NCI-H345 (cell line): ENCODE results near the gene AKAP1.
A peak's percentile ranks its signal among the peaks of the same experiment; 100 is the strongest.

Source experiments
- DNase-seq: peaks from one replicate; lab custom pipeline; 2025; lab: John Stamatoyannopoulos, UW

Gene AKAP1

DNA sequence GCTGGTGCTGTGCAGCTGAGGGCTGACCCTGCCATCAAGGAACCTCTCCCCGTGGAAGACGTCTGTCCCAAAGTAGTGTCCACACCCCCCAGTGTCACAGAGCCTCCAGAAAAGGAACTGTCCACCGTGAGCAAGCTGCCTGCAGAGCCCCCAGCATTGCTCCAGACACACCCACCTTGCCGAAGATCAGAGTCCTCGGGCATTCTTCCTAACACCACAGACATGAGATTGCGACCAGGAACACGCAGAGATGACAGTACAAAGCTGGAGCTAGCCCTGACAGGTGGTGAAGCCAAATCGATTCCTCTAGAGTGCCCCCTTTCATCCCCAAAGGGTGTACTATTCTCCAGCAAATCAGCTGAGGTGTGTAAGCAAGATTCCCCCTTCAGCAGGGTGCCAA is 20.5 kb downstream of the AKAP1 start:
- DNase-seq = no peak

DNA sequence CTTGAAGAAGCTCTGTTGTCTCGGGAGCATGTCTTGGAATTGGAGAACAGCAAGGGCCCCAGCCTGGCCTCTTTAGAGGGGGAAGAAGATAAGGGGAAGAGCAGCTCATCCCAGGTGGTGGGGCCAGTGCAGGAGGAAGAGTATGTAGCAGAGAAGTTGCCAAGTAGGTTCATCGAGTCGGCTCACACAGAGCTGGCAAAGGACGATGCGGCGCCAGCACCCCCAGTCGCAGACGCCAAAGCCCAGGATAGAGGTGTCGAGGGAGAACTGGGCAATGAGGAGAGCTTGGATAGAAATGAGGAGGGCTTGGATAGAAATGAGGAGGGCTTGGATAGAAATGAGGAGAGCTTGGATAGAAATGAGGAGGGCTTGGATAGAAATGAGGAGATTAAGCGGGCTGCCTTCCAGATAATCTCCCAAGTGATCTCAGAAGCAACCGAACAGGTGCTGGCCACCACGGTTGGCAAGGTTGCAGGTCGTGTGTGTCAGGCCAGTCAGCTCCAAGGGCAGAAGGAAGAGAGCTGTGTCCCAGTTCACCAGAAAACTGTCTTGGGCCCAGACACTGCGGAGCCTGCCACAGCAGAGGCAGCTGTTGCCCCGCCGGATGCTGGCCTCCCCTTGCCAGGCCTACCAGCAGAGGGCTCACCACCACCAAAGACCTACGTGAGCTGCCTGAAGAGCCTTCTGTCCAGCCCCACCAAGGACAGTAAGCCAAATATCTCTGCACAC is 21.2 kb downstream of the AKAP1 start:
- DNase-seq = no peak

DNA sequence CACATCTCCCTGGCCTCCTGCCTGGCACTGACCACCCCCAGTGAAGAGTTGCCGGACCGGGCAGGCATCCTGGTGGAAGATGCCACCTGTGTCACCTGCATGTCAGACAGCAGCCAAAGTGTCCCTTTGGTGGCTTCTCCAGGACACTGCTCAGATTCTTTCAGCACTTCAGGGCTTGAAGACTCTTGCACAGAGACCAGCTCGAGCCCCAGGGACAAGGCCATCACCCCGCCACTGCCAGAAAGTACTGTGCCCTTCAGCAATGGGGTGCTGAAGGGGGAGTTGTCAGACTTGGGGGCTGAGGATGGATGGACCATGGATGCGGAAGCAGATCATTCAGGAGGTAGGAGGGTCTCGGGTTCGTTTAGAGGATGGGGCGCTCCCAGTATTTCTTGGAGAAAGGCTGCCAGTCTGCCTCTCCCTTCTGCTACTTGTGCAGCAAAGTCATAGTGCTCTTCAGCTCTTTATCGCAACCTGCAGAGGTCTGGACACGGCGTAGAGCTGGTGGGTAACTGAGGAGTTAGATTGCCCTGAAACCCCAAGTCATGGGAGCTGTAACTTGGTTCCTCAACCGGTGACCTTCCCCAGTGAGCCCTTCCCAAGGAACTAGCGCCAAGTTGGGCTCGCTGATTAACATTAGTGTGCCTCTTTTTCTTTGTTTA is 21.9 kb downstream of the AKAP1 start:
- no peak for DNase-seq

DNA sequence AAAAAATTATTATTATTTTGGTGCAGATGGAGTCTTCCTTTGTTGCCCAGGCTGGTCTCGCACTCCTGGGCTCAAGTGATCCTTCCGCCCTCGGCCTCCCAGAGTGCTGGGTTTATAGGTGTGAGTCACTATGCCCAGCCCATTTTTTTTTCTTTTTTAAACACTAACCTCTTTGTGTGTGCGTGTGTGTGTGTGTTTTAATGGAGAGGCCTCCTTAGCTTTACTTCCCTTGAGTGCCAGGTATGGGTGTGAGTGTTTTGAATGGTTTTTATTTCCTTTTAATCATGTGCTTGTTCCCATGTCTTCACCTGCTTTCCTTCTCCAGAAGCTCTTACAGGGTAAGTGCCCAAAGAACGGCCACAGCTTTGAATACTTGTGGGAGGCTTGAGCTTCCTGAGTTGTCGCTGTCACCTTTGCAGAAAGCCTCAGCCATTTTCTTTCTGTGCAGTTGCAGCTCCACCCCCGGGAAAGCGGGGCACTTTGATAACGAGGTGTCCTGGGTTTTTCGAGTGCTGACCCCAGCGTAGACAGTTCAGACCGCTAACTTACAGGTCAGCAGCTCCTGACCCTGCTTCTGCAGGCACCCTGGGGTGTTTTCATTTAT is 22.6 kb downstream of the AKAP1 start:
- peak; percentile 42 for DNase-seq

DNA sequence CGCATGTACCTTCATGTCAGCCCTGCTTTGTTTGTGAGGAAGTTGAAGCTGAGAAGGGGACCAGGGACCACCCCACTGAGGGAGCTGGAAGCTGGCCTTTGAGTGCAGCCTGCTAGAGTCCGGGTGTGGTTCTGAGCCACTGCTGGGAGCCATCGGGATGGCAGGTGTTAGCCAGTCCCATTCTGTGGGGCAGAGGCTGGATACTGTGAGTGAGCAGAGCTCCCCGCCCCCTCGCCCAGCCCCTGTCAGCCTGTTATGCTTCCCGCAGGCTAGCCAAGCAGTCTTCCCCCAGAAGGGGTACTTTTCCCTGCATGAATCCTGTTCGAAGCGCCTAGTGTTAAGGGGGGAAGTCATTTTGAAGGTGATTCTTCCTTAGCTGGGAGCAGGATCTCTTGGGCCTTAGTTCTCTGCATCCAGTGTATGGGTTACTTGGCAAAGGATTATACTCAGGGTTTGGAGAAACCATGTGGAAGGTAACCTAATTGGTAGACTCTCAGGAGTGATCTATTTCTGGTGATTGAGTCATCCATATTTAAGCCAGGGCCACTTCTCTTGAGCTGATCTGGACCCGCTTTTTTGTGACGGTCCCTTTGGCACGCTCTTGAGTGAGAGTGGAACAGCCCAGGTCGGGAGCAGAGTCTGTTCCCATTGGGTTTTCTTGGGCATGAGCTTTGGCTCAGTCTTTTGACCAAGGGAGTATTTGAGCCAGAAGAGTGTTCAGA is 23.8 kb downstream of the AKAP1 start:
- peak; percentile 21 for DNase-seq

DNA sequence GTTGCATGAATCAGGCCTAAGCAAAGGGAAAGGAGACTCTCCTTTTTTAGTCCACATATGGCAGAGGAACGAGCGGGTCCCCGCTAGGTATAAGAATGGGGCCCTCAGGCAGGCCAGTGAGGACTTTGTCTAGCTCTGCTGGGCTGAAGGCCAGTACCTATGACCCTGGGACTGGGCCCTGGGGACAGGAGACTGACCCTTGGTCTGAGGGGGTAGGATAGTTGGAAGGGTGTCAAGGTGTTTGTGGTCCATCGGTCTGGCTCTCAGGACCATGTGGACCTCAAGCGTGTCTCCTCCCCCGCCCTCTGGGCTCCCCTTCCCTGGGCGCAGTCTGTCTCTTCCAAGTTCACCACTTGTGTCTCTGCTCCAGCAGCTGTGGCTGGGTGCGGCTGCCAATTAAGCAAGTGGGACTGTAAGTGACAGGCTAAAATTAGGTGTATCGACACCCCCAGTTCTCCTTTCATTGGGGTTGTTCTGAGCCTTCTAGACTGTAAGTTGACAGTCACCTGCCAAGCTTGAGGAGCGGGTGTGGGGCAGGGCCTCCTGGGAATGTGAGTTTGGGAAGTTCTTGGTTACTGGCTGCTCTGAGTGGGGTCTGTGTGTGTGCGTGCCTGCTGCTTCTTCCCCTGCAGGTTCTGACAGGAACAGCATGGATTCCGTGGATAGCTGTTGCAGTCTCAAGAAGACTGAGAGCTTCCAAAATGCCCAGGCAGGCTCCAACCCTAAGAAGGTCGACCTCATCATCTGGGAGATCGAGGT is 24.5 kb downstream of the AKAP1 start:
- no peak for DNase-seq

DNA sequence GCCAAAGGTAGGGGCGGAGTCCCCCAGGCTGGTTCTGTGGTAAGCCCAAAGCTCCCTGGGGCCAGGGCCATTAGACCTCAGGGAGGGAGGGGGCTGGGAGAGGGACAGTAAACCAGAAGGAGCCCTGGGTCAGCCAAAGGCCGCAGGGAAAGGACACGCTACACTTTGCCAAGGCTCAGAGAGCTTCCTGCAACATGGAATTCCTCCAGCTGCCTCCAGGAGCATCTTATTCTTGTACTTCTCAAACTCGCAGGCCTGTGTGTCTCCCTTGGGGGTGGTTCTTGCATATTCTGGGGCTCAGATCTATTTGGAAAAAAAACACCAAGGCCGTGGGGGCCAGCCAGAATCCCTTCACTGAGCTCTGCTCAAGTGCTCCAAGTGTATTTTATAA is 25.1 kb downstream of the AKAP1 start:
- no peak for DNase-seq

DNA sequence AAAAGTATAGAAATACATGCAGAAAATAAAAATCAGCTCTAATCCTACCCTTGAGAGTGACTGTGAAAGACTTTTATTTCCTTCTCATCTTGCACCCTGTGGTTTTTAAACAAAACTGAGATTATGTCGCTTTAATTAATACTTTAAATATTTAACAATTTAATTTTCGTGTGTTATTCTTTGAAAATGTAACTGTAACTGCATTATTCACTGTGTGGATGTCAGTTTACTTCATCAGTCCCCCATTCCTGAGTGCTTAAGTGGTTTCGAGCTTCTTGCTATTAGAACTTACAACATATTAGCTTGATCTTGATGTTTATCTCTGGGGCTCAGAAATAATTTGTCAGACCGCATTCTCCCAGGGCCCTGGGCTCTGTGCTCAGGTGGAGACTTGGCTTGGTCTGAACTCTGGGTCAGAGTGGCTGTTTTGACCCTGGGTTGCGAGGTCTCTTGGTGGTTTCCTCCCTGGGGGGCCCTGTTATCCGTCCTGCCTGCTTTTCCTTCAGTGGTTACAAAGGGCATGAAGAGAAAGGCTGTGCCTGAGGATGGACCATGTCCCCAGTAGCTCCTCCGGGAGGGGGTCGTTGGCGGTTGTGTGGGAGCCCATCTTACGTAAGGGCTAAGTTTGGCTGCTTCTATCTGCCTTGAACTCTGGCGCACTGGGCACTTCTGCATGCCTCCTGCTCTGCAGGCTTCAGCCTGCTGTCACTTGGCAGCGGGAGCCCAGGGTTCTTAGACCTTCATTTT is 25.7 kb downstream of the AKAP1 start:
- no peak for DNase-seq

DNA sequence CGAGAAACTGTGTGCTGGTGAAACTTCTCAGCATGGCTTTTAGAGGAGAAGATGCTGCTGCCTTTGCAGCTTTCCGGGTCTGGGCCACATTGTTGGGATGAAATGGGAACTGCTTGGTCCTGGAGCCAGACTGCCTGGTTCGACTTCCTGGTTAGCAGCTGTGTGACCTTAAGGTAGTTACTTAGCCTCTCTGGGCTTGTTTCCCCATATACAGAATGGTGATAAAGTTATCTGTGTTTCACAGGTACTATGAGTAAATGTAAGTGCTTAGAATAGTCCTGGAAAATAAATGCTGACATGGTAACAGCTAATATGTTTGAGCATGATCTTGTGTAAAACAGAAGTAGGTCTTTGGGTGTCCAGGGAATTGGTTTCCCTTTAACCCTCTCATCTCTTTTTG is 26.3 kb downstream of the AKAP1 start:
- no peak for DNase-seq

DNA sequence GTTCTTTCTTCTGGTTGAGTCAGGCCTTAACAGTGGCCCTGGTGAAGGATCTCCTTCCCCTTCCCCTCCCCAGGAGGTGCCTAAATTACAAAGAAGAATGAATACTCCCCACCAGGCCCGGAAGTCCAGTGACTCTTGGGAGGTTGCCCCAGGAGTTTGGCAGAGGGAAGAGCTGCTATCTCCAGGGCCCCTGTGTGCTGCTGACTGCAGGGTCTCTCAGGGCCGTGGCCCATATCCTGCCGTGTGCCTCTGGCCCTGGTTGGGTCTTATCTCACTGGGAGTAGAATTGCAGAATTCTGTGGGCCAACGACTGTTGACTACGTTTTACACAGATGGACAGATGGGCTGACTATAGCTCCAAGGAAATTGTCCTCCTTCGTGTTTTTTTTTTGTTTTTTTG is 28.0 kb downstream of the AKAP1 start:
- no peak for DNase-seq

DNA sequence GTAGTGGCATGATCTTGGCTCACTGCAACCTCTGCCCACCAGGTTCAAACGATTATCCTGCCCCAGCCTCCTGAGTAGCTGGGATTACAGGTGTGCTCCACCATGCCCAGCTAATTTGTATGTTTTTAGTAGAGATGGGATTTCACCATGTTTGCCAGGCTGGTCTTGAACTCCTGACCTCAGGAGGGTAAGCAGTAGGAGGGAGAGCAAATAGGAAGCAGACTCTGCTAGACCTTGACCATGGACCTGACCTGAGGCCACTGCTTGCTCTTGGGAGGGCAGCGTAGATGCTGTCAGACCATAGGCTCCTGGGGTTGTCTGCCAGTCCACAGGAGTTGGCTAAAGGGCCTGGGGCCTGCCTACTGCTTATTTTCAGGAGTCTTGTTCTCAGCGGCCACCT is 28.6 kb downstream of the AKAP1 start:
- no peak for DNase-seq

DNA sequence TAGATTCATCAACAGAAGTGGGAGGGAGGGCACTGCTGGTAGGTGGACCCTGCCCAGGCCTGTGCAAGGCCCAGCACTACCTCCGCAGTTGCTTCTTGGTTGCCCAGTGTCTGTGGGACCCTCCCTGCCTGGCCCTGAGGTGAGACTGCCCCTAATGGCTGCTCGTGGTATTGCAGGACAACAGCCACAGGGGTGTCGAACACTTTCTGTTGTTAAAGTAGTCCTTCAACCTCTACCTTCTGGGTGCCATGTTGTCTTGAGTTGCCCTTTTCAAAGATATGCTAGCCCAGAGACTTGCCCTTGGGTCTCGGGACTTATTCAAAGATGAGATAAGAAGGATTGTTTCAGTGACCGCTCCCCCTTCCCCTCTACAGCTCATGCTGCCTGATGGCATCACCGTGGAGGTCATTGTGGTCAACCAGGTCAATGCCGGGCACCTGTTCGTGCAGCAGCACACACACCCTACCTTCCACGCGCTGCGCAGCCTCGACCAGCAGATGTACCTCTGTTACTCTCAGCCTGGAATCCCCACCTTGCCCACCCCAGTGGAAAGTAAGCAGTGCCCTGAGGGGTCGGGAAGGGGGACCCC is 29.1 kb downstream of the AKAP1 start:
- peak; percentile 47 for DNase-seq

DNA sequence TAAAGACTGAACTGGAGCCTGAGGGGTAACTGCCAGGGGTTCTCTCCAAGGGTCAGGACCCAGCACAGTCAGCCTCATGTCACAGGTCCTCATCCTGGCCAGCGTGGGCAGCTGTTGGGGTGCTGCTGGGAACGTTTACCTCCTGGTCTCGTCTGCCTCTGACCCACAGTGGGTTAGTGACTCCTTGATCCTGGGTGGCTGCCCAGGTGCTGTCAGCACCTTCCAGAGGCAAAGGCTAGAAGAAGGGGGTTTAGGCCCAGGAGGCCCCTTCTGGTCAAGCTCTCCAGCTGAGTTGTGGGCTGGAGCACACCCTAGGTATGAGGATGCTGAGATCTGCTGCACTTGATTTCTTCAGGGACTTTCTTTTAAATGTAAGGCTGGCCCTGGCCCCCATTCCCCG is 30.3 kb downstream of the AKAP1 start:
- no peak for DNase-seq

DNA sequence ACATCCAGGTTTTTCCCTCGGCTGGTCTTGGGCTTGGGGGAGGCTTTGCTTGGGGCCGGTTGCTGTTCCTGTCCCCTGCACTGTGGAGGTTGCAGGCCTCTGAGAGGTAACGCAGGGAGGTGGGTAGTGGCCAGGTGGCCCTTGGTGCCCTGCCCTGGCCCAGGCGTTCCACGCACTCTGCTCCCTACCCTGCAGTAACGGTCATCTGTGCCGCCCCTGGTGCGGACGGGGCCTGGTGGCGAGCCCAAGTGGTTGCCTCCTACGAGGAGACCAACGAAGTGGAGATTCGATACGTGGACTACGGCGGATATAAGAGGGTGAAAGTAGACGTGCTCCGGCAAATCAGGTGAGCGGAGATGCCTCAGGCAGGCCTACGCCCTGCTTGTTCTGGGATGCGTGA is 30.9 kb downstream of the AKAP1 start:
- DNase-seq = no peak

DNA sequence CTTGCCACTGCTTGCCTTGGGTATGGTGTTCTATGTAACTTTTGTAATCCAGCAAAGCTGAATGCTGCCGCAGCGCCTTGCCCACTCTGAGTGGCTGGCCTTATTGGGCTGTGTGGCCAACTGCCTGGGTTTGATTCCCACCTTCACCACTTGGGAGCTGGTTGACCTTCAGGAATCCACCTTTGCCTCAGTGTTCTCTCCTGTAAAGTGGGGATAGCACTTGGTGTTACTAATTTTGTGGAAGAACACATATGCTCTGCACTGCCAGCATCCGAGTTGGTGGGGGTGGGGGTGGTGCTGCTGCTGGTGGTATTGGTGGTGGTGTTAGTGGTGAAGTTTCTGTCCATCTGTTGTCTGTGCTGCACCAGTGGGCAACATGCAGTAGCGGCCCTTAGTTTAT is 32.8 kb downstream of the AKAP1 start:
- DNase-seq = no peak

DNA sequence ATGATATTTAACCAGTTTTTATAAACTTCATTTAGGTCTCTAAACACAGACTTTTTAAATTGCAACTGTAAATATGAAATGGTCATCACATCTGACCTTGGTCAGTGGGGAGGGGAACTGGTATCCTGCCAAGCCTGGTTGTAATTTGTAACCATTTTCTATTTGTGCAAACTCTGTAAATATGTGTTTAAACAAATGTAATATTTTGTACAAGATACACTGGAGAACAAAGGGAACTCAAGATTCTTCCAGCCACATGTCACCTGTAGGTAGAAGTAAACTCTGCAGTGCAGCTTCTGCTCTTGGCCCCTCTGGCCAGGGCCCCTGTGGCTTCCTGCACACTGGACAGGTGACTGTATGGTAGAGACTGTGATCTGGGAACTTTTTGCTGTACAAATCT is 35.8 kb downstream of the AKAP1 start:
- no peak for DNase-seq

DNA sequence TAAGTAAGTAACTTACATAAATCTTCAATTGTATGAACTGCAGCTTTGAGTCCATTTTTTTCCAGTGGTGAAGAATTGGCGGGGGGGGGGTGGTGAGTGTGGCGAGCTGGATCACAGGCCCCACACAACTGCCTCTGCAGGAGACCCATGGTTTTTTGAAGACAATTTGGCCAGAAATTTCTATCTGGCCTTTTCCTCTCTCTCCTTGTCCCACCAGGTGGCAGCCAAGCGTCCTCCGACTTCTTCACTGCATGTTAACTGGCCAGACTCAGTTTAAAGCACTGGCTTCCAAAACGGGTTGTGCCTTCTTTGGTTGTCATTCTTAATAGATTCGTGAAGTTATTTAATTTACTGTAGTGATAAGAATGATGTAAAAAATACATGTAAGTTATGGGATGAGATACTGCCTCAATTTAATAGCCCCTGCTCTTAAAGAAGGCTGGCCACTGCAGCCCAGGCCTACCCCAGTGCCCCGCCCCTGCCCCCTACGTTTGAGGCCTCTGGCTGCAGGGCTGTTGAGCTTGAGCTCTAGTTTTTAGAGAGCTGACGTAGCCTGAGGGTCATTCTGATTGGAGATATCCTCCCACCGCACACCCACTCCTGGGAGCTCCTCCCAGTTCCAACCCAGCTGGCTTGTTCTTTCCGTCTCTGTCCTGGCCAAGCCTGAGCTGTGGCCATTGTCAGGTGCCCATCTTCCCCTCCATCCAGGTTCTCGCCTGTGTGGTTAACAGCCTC is 36.4 kb downstream of the AKAP1 start:
- DNase-seq = no peak

DNA sequence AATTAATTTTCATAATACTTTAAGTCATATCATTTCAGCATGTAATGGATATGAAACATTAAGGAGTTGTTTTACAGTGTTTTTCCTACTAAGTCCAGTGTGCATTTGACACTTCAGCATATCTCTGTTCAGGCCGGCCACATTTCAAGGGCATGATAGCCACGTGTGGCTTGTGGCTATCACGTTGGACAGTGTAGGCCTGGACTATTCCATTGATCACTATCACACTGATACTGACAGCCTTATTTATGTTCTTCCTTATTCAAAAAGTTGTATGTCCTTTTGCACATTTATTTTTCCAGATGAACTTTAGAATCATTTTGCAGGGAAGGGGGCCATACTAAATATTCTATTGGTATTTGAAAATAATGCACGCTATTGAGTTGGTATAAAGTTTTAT is 39.0 kb downstream of the AKAP1 start:
- no peak for DNase-seq

DNA sequence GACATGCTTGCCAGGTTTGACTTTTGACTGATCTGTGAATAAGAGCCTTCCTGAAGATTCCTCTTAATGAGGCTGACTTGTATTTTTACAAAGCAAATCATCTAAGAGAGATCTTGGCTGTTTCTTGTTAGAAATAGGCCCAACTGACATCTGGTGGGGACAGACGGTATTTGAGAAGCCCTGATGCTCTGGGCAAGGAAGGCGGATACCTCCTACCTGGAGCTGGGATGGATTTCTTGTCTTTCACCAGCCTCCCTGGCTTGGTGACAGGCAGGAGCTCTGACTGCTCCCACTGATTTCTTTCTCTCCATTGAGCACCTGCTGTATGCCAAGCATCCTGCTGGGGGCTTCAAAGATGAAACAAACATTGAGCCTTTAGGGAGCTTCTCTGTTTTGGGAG is 40.4 kb downstream of the AKAP1 start:
- no peak for DNase-seq

DNA sequence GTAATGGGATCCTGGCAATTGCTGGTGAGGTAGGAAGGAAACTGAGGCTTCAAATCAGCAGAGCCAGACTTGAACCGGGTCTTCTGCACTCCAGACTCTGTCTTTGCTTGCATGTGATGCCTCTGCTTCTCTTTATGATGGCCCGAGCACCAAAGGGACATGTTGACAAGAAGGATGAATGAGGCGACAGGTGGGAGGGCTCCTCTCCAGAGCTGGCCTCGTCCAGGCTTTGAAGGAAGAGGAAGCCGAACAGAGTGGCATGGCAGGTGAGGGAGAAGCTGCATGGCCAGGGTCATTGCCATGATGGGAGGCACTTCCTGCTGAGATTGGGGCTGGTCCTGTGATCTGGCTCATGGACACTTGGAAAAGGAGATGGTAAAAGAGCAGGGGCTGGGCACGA is 40.8 kb downstream of the AKAP1 start:
- DNase-seq = no peak
